ENCODE measurements around the gene RASIP1.

Gene RASIP1

GRCh38 chr19:48752496-48753365, 12.3 kb upstream of the RASIP1 start, which contains the start of gene FUT1 (continued):
- peak; percentile 33; the same call in 1 of the 2 replicates for TF ChIP-seq ZNF600 (tag by site-specific recombination; IDR thresholded peaks at IDR 0.05)
- peak; percentile 95 for TF ChIP-seq KLF16 (tag by site-specific recombination; IDR thresholded peaks at IDR 0.05)
- TF ChIP-seq ZNF785 (tag by site-specific recombination; IDR thresholded peaks at IDR 0.05): 0 out of 2 replicates have a peak, but pooled peaks have one; percentile 45
- TF ChIP-seq ZNF830 (tag by site-specific recombination; IDR thresholded peaks at IDR 0.05; ENCODE audit: low read depth): no peak
- no peak for TF ChIP-seq ZNF19 (tag by site-specific recombination; IDR thresholded peaks at IDR 0.05; ENCODE audit: low read depth)
- TF ChIP-seq ZNF157 (tag by site-specific recombination; IDR thresholded peaks at IDR 0.05): no peak
- TF ChIP-seq ZBTB8A (tag by site-specific recombination; IDR thresholded peaks at IDR 0.05): peak; percentile 78
- no peak for TF ChIP-seq ZFP3 (tag by site-specific recombination; IDR thresholded peaks at IDR 0.05; ENCODE audit: low read depth)
- TF ChIP-seq TSHZ1 (tag by site-specific recombination; IDR thresholded peaks at IDR 0.05; ENCODE audit: borderline replicate concordance): no peak
- TF ChIP-seq ZNF169 (tag by site-specific recombination; IDR thresholded peaks at IDR 0.05): no peak
- TF ChIP-seq ZNF426 (tag by site-specific recombination; IDR thresholded peaks at IDR 0.05): no peak
- TF ChIP-seq ZNF239 (tag by site-specific recombination; IDR thresholded peaks at IDR 0.05): no peak
- TF ChIP-seq, protein P1, sequence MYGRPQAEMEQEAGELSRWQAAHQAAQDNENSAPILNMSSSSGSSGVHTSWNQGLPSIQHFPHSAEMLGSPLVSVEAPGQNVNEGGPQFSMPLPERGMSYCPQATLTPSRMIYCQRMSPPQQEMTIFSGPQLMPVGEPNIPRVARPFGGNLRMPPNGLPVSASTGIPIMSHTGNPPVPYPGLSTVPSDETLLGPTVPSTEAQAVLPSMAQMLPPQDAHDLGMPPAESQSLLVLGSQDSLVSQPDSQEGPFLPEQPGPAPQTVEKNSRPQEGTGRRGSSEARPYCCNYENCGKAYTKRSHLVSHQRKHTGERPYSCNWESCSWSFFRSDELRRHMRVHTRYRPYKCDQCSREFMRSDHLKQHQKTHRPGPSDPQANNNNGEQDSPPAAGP (tag by site-specific recombination; IDR thresholded peaks at IDR 0.05): peak; percentile 92
- TF ChIP-seq ZNF175 (tag by site-specific recombination; IDR thresholded peaks at IDR 0.05): no peak
- TF ChIP-seq ZNF692 (tag by site-specific recombination; IDR thresholded peaks at IDR 0.05): peak; percentile 100
- no peak for TF ChIP-seq ZNF626 (tag by site-specific recombination; IDR thresholded peaks at IDR 0.05)

DNA sequence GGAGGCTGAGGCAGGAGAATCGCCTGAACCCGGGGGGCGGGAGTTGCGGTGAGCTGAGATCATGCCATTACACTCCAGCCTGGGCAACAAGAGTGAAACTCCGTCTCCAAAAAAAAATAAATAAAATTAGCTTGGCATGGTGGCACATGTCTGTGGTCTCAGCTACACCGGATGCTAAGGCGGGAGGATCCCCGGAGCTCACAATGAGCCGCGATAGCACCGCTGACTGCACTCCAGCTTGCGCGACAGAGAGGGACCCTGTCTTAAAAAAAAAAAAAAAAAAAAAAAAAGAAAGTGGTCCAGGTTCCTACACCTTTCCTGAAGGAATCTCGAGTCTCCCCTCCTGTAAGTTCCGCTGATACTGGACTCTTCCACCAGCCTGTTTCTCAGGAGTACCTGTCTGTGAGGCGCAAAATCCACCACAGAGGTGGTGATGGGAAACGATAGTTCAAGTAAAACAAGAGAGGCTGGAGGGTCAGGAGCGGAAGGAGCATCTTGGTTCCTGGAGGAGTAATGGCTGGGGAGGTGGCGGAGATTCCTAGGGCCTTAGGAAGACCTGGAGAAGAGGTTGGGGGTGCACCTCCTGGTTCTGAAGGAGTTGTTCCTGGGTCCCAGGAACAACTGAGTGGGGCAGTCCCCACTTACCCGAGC, 11.6 kb upstream of the RASIP1 start:
- ChIA-PET POLR2A (interaction anchor here (0.6 to 1.2 kb wide), 5 partner anchors 9 to 106 kb away, joined by 4 to 7 read pairs (median 4); partner anchors contain the start of gene CA11), CTCF (interaction anchor here (1.0 to 1.5 kb wide), 3 partner anchors 44 to 90 kb away, joined by 3 to 4 read pairs (median 3); no protein-coding TSS in a partner anchor)
- no peaks in the 10 kb centered on the region for H3K9me3 ChIP-seq (ENCODE audit: control insufficient read depth, insufficient read depth, low read depth, low read length)
- TF ChIP-seq, protein P2, sequence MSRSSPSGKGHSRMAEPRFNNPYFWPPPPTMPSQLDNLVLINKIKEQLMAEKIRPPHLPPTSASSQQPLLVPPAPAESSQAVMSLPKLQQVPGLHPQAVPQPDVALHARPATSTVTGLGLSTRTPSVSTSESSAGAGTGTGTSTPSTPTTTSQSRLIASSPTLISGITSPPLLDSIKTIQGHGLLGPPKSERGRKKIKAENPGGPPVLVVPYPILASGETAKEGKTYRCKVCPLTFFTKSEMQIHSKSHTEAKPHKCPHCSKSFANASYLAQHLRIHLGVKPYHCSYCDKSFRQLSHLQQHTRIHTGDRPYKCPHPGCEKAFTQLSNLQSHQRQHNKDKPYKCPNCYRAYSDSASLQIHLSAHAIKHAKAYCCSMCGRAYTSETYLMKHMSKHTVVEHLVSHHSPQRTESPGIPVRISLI (tag by site-specific recombination; IDR thresholded peaks at IDR 0.05): peak; percentile 68; the same call in 1 of the 2 replicates
- TF ChIP-seq ZBTB8A (tag by site-specific recombination; IDR thresholded peaks at IDR 0.05): no peak
- no peak for TF ChIP-seq ZNF623 (tag by site-specific recombination; IDR thresholded peaks at IDR 0.05)
- peak overlapping the region; percentile 53 for H3K4me3 ChIP-seq (ENCODE audit: low read depth, low read length)
- H3K27ac ChIP-seq (ENCODE audit: extremely low read depth, low read depth, low read length): no peak overlapping the region; the same call in 1 of the 2 replicates
- H3K36me3 ChIP-seq (ENCODE audit: control insufficient read depth in 2 of 2, insufficient read depth in 1 of 2, low read length in 2 of 2): no peaks in the 10 kb centered on the region
- peaks cover 3% of the 10 kb centered on the region; the same call in 1 of the 2 replicates for H3K4me1 ChIP-seq (ENCODE audit: control insufficient read depth, insufficient read depth, low read length)
